ENCODE data around the gene GNL2. TPM values are rescaled to one million over a fixed set of nuclear protein-coding genes. Genes with fewer than 3 reads are reported as not detected.

Gene GNL2
- total and polyA plus RNA-seq, 9 of the 15 experiments (the other 6 are each of a cell fraction or from before 2014, with no cell fraction given): 156 to 371 (median 263) TPM

- Histone ChIP-seq H3K27me3 (ENCODE audit: control insufficient read depth in 2 of 2, insufficient read depth in 2 of 2, low read length in 2 of 2) (no peaks in the 10 kb centered on the region), H3K4me1 (replicated peaks in 1 of 2; ENCODE audit: control insufficient read depth in 2 of 2, insufficient read depth in 2 of 2, low read length in 2 of 2) (no peaks in the 10 kb centered on the region; a peak in 1 of 5 replicates), H3K27ac (ENCODE audit: extremely low read depth, low read depth, low read length) (no peak overlapping the region), H4K20me1 (replicated peaks; ENCODE audit: control insufficient read depth, insufficient read depth, low read length) (no peaks in the 10 kb centered on the region), H2AFZ (ENCODE audit: low read depth, low read length) (no peak overlapping the region), H3K36me3 (ENCODE audit: control insufficient read depth, insufficient read depth, low read length) (peaks cover 97% of the 10 kb centered on the region), H3K4me3 (no peak overlapping the region), H3K79me2 (ENCODE audit: control insufficient read depth, insufficient read depth, low read length) (no peaks in the 10 kb centered on the region), H3K9ac (ENCODE audit: insufficient read depth in 1 of 2, low read depth in 2 of 2, low read length in 2 of 2) (no peak overlapping the region), H3K9me3 (replicated peaks; ENCODE audit: control insufficient read depth, insufficient read depth, low read depth, low read length) (no peaks in the 10 kb centered on the region), H3K9me1 (ENCODE audit: control insufficient read depth, insufficient read depth, low read length) (peaks cover 5% of the 10 kb centered on the region), H3K4me2 (ENCODE audit: insufficient read depth, low read length) (no peak overlapping the region)
- no peak for ATAC-seq
- no TSS peak for BruUV-seq (replicated peaks)
- no peak for DNase-seq (ENCODE audit: extremely low read depth in 1 of 4, low spot score in 3 of 4)
- intact Hi-C loops (cut with micrococcal nuclease): no loop called here
- in situ Hi-C loops (cut with MboI): no loop called here
- POLR2A ChIA-PET: interaction anchor here (1.0 kb wide), 1 partner anchor 14 kb away, joined by 3 read pairs; no protein-coding TSS in a partner anchor
- 87% methylated on average over 3 of the region's 3 CpGs for WGBS (ENCODE audit: insufficient coverage, low coverage, missing lambda C conversion rate)
- no peak for FAIRE-seq
- CTCF ChIA-PET (ENCODE audit: low intra/inter-chr PET ratio): interaction anchor here (0.6 kb wide), 1 partner anchor 90 kb away, joined by 3 read pairs; no protein-coding TSS in a partner anchor
- TF ChIP-seq ZKSCAN8 (CRISPR knock-in tag; IDR thresholded peaks at IDR 0.05) (no peak), HOMEZ (CRISPR knock-in tag; IDR thresholded peaks at IDR 0.05) (no peak), CEBPB (tag; IDR thresholded peaks at IDR 0.05) (peak; percentile 38; the same call in 1 of the 2 replicates), ZNF780A (CRISPR knock-in tag; IDR thresholded peaks at IDR 0.05) (no peak), TAL1 (IDR thresholded peaks at IDR 0.05) (no peak), ARID1B (IDR thresholded peaks at IDR 0.05) (no peak), ATF3 (IDR thresholded peaks at IDR 0.05) (peak; percentile 70), ATF3 (CRISPR knock-in tag; conservative IDR thresholded peaks at IDR 0.05) (no peak), BHLHE40 (IDR thresholded peaks at IDR 0.05; ENCODE audit: low read length) (no peak), MCM3 (IDR thresholded peaks at IDR 0.05) (no peak), ZNF449 (CRISPR knock-in tag; IDR thresholded peaks at IDR 0.05) (no peak), ELF2 (CRISPR knock-in tag; IDR thresholded peaks at IDR 0.05) (no peak), ZNF174 (CRISPR knock-in tag; IDR thresholded peaks at IDR 0.05) (no peak), MAFG (tag; conservative IDR thresholded peaks at IDR 0.05) (no peak), SRSF1 (IDR thresholded peaks at IDR 0.05; ENCODE audit: low read depth, low read length) (no peak), CEBPG (CRISPR knock-in tag; IDR thresholded peaks at IDR 0.05) (no peak), CEBPG (tag; conservative IDR thresholded peaks at IDR 0.05 in 1 of 2, IDR thresholded peaks at IDR 0.05 in 1 of 2) (peak; percentile 47 to 72), STAG1 (CRISPR knock-in tag; IDR thresholded peaks at IDR 0.05; ENCODE audit: borderline replicate concordance) (no peak), SMARCA5 (IDR thresholded peaks at IDR 0.05) (no peak), HDAC6 (IDR thresholded peaks at IDR 0.05; ENCODE audit: low read depth, low read length) (no peak), ILF3 (IDR thresholded peaks at IDR 0.05; ENCODE audit: borderline replicate concordance) (no peak), CBFA2T2 (conservative IDR thresholded peaks at IDR 0.05) (no peak)
Observed at GRCh38 chr1:37570528-37571334, 25.0 kb downstream of the GNL2 start.
